Mesenchymal stem cell (in vitro differentiated cells and primary cell): Measurements from ENCODE around the gene EIF1B.

Experiments
- DNase-seq: peaks from one replicate; pipeline ENCODE4 v3.0.0-alpha.2; 2013
- H2AFZ ChIP-seq: one replicate; pipeline ENCODE4 v1.6.1; 2013; ENCODE audit warnings: low read depth, mild to moderate bottlenecking, control low read depth, inconsistent platforms, low read length, moderate library complexity
- H2AK5ac ChIP-seq: 2 replicates; pipeline ENCODE4 v1.6.1; 2013; ENCODE audit warnings: low read length, moderate library complexity, mild to moderate bottlenecking, inconsistent platforms; ENCODE audit not compliant: severe bottlenecking
- H2BK120ac ChIP-seq: one replicate; pipeline ENCODE4 v1.6.1; 2013; ENCODE audit warnings: low read depth, mild to moderate bottlenecking, inconsistent platforms, low read length, moderate library complexity
- H2BK12ac ChIP-seq, 2 experiments: one replicate each; pipeline ENCODE4 v1.6.1; 2013; ENCODE audit warnings: inconsistent platforms in 2 of 2, low read length in 2 of 2, mild to moderate bottlenecking in 2 of 2, moderate library complexity in 2 of 2, control low read depth in 1 of 2
- H2BK15ac ChIP-seq: one replicate; pipeline ENCODE4 v1.6.1; 2013; ENCODE audit warnings: mild to moderate bottlenecking, low read depth, inconsistent platforms; ENCODE audit not compliant: poor library complexity, severe bottlenecking
- H2BK5ac ChIP-seq: 2 replicates; pipeline ENCODE4 v1.6.1; 2013; ENCODE audit warnings: low read depth, mild to moderate bottlenecking, low read length, control low read depth, inconsistent platforms; ENCODE audit not compliant: poor library complexity, severe bottlenecking
- H3K14ac ChIP-seq, 2 experiments: one replicate each; pipeline ENCODE4 v1.6.1; 2013; ENCODE audit warnings: inconsistent platforms in 2 of 2, low read length in 2 of 2, control low read depth in 1 of 2, mild to moderate bottlenecking in 1 of 2, moderate library complexity in 1 of 2
- H3K18ac ChIP-seq, 2 experiments: one replicate each; pipeline ENCODE4 v1.6.1; 2013; ENCODE audit warnings: inconsistent platforms in 2 of 2, low read length in 2 of 2, control low read depth in 1 of 2, low read depth in 1 of 2, mild to moderate bottlenecking in 1 of 2
- H3K23ac ChIP-seq, 2 experiments: one replicate each; pipeline ENCODE4 v1.6.1; 2013; ENCODE audit warnings: inconsistent platforms in 2 of 2, low read length in 2 of 2, mild to moderate bottlenecking in 2 of 2, moderate library complexity in 2 of 2, control low read depth in 1 of 2
- H3K27ac ChIP-seq: 2 replicates; pipeline ENCODE4 v1.5.1; 2013; ENCODE audit warnings: mild to moderate bottlenecking, moderate library complexity, low read length, control low read depth, inconsistent platforms; ENCODE audit not compliant: poor library complexity, severe bottlenecking
- H3K27me3 ChIP-seq, 2 experiments: 2 replicates each; pipeline versions ENCODE4 v1.6.1 to v1.7.0; 2013; ENCODE audit warnings: low read length in 2 of 2, mild to moderate bottlenecking in 2 of 2, moderate library complexity in 2 of 2, control low read depth in 1 of 2, inconsistent platforms in 1 of 2; ENCODE audit not compliant: control insufficient read depth in 1 of 2, insufficient read depth in 1 of 2
- H3K36me3 ChIP-seq, 2 experiments: 2 replicates each; pipeline versions ENCODE4 v1.6.1 to v1.7.0; 2013; ENCODE audit warnings: low read length in 2 of 2, control low read depth in 1 of 2, inconsistent platforms in 1 of 2, low read depth in 1 of 2, mild to moderate bottlenecking in 1 of 2; ENCODE audit not compliant: insufficient read depth in 2 of 2, control insufficient read depth in 1 of 2
- H3K4ac ChIP-seq, 2 experiments: one replicate each; pipeline ENCODE4 v1.6.1; 2013; ENCODE audit warnings: inconsistent platforms in 2 of 2, low read length in 2 of 2, mild to moderate bottlenecking in 2 of 2, moderate library complexity in 2 of 2, control low read depth in 1 of 2, low read depth in 1 of 2
- H3K4me1 ChIP-seq: 2 replicates; pipeline ENCODE4 v1.6.1; 2013; ENCODE audit warnings: low read depth, low read length, control low read depth; ENCODE audit not compliant: control insufficient read depth, insufficient read depth
- H3K4me2 ChIP-seq: 2 replicates; pipeline ENCODE4 v1.6.1; 2013; ENCODE audit warnings: low read length, mild to moderate bottlenecking, inconsistent platforms; ENCODE audit not compliant: poor library complexity, severe bottlenecking
- H3K4me3 ChIP-seq, 2 experiments: 2 replicates each; pipeline versions ENCODE4 v1.5.1 to v1.7.0; 2013; ENCODE audit warnings: low read length in 2 of 2, mild to moderate bottlenecking in 2 of 2, control low read depth in 1 of 2, low read depth in 1 of 2; ENCODE audit not compliant: insufficient read depth in 1 of 2
- H3K79me1 ChIP-seq: replicated peaks from 2 replicates; pipeline ENCODE4 v1.6.1; 2013; ENCODE audit warnings: mild to moderate bottlenecking, control low read depth, low read length, inconsistent platforms; ENCODE audit not compliant: poor library complexity, severe bottlenecking
- H3K9ac ChIP-seq: 2 replicates; pipeline ENCODE4 v1.7.0; 2013; ENCODE audit warnings: mild to moderate bottlenecking, low read length, moderate library complexity
- H3K9me3 ChIP-seq: 2 replicates; pipeline ENCODE4 v1.7.0; 2013; ENCODE audit warnings: mild to moderate bottlenecking, low read length; ENCODE audit not compliant: control insufficient read depth
- H4K8ac ChIP-seq: one replicate; pipeline ENCODE4 v1.6.1; 2013; ENCODE audit warnings: inconsistent platforms, mild to moderate bottlenecking, low read length, moderate library complexity
- H4K91ac ChIP-seq: one replicate; pipeline ENCODE4 v1.6.1; 2013; ENCODE audit warnings: mild to moderate bottlenecking, low read length, inconsistent platforms
- WGBS: methylation state at CpG from one replicate; pipeline ENCODE4 v1.1.7; 2013; ENCODE audit warnings: mixed read lengths; 5-methylcytosine and 5-hydroxymethylcytosine counted together

EIF1B gene

DNA sequence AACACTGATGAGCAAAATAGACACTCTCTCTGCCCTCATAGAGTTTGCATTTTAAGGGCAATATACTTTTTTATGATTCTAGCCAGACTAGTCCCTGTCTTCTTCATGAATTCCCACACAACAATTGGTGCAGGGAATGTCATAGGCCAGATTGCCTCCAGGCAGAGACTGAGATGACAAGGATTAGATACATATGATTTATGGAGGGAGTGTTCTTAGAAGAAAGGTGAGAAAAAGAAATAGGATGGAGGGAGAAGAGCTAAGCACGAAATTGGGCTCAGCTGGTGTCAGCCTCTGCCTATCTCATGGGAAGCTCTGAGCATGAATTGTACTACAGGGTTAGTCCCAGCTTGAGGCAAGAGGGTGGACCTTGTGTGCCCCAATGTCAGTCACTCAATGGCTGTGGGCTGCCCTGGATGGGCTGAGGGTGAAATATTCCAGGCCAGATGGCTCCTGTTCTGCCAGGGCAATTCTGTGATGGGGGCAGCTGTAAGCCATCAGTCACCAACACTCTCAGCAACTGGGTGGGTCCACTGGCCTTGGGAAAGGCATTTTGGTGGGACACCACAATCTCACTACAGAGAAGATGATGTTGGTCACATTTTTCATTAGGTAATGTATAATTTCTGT, 31.1 kb downstream of the EIF1B start:
- no peak overlapping the region for H3K9ac ChIP-seq
- no peak overlapping the region for H2BK15ac ChIP-seq

GRCh38 chr3:40341671-40342070, 32.2 kb downstream of the EIF1B start:
- no peak overlapping the region for H2AFZ ChIP-seq
- H3K79me1 ChIP-seq = no peaks in the 10 kb centered on the region
- no peak overlapping the region for H2BK12ac ChIP-seq
- no peak overlapping the region for H3K18ac ChIP-seq
- H3K4me2 ChIP-seq = no peak overlapping the region
- H2BK5ac ChIP-seq = no peak overlapping the region
- no peak for DNase-seq
- no peaks in the 10 kb centered on the region for H3K36me3 ChIP-seq
- no peak overlapping the region for H2AK5ac ChIP-seq
- no peak overlapping the region for H4K8ac ChIP-seq
- no peak overlapping the region for H3K4me3 ChIP-seq
- H3K9me3 ChIP-seq = peaks cover 4% of the 10 kb centered on the region
- no peak overlapping the region for H3K9ac ChIP-seq
- no peak overlapping the region for H3K27ac ChIP-seq
- H3K23ac ChIP-seq = no peak overlapping the region
- no peaks in the 10 kb centered on the region for H3K4me1 ChIP-seq
- no peak overlapping the region for H4K91ac ChIP-seq
- H3K4ac ChIP-seq = no peak overlapping the region
- no peak overlapping the region for H2BK15ac ChIP-seq
- no peak overlapping the region for H3K14ac ChIP-seq
- peaks cover 0 to 12% of the 10 kb centered on the region in 2 experiments for H3K27me3 ChIP-seq
- no peak overlapping the region for H2BK120ac ChIP-seq

More for the DNA sequence above, 31.1 kb downstream of the EIF1B start:
- 56% methylated on average over 1 of the region's 1 CpG for WGBS
- no peak overlapping the region for H2BK12ac ChIP-seq
- H3K27me3 ChIP-seq = peaks cover 0 to 12% of the 10 kb centered on the region in 2 experiments
- no peak overlapping the region for H3K4me2 ChIP-seq
- no peak overlapping the region for H4K8ac ChIP-seq
- H2AK5ac ChIP-seq = no peak overlapping the region
- H3K79me1 ChIP-seq = no peaks in the 10 kb centered on the region
- H3K4me3 ChIP-seq = no peak overlapping the region
- no peaks in the 10 kb centered on the region for H3K4me1 ChIP-seq
- DNase-seq = no peak
- no peak overlapping the region for H3K4ac ChIP-seq
- no peak overlapping the region for H4K91ac ChIP-seq
- no peaks in the 10 kb centered on the region for H3K36me3 ChIP-seq
- H3K14ac ChIP-seq = no peak overlapping the region
- no peak overlapping the region for H3K23ac ChIP-seq
- no peak overlapping the region for H2BK120ac ChIP-seq
- no peak overlapping the region for H2AFZ ChIP-seq
- peaks cover 4% of the 10 kb centered on the region for H3K9me3 ChIP-seq
- H3K18ac ChIP-seq = no peak overlapping the region
- no peak overlapping the region for H2BK5ac ChIP-seq
- no peak overlapping the region for H3K27ac ChIP-seq

GRCh38 chr3:40350529-40350928, 41.0 kb downstream of the EIF1B start:
- Histone ChIP-seq H3K4me3 (no peak overlapping the region), H3K79me1 (no peaks in the 10 kb centered on the region), H3K18ac (no peak overlapping the region), H3K4me2 (no peak overlapping the region), H3K9me3 (peaks cover 6% of the 10 kb centered on the region), H3K27ac (no peak overlapping the region), H3K4ac (no peak overlapping the region), H3K27me3 (no peaks in the 10 kb centered on the region), H2BK15ac (no peak overlapping the region), H3K14ac (no peak overlapping the region), H2BK120ac (no peak overlapping the region), H4K8ac (no peak overlapping the region), H2BK12ac (no peak overlapping the region), H3K36me3 (no peaks in the 10 kb centered on the region), H3K9ac (no peak overlapping the region), H2AFZ (no peak overlapping the region), H3K23ac (no peak overlapping the region), H3K4me1 (no peaks in the 10 kb centered on the region), H2AK5ac (no peak overlapping the region), H4K91ac (no peak overlapping the region), H2BK5ac (no peak overlapping the region)
- DNase-seq = peak; percentile 4

GRCh38 chr3:40355410-40355809, 45.9 kb downstream of the EIF1B start:
- Histone ChIP-seq H3K4me2 (no peak overlapping the region), H3K4me3 (no peak overlapping the region), H3K79me1 (no peaks in the 10 kb centered on the region)

More at GRCh38 chr3:40355410-40355809, 45.9 kb downstream of the EIF1B start:
- Histone ChIP-seq H3K4me1 (no peaks in the 10 kb centered on the region), H3K18ac (no peak overlapping the region), H2AK5ac (no peak overlapping the region), H2BK12ac (no peak overlapping the region), H2BK15ac (no peak overlapping the region), H3K9me3 (peaks cover under 1% of the 10 kb centered on the region), H3K14ac (no peak overlapping the region), H2BK5ac (no peak overlapping the region), H3K9ac (no peak overlapping the region), H2AFZ (no peak overlapping the region), H3K4ac (no peak overlapping the region), H3K23ac (no peak overlapping the region), H3K27ac (no peak overlapping the region), H4K91ac (no peak overlapping the region), H3K36me3 (no peaks in the 10 kb centered on the region), H3K27me3 (peaks cover 0 to 4% of the 10 kb centered on the region in 2 experiments), H4K8ac (no peak overlapping the region), H2BK120ac (no peak overlapping the region)
- 90% methylated on average over 2 of the region's 2 CpGs for WGBS
- no peak for DNase-seq
